Testis (tissue), 3 donors: ENCODE measurements around the gene SRD5A1. TPM values are rescaled to one million over a fixed set of nuclear protein-coding genes. Genes with fewer than 3 reads are reported as not detected.
"Not testable (repeated sequence)": the region's sequence is repeated elsewhere in the genome, so short reads cannot be mapped to it uniquely, and the experiment has no call there.

ENCODE experiments used
- DNase-seq: peaks from one replicate; pipeline ENCODE4 v3.0.0-alpha.2; 2019
- H3K27ac ChIP-seq, 2 donors: fragments of 200-600 bp; sonication (generic); one replicate each; pipeline ENCODE4 v1.5.1; 2019
- H3K27me3 ChIP-seq: fragments of 200-600 bp; sonication (generic); one replicate; pipeline ENCODE4 v1.5.1; 2019
- H3K36me3 ChIP-seq: fragments of 200-600 bp; sonication (generic); one replicate; pipeline ENCODE4 v1.5.1; 2017; ENCODE audit warnings: low read depth; ENCODE audit errors: missing control alignments
- H3K4me1 ChIP-seq: fragments of 200-600 bp; sonication (generic); one replicate; pipeline ENCODE4 v1.5.1; 2019
- H3K4me3 ChIP-seq, 2 donors: fragments of 200-600 bp; sonication (generic); one replicate each; pipeline ENCODE4 v1.5.1; 2017 to 2019
- H3K9me3 ChIP-seq: fragments of 200-600 bp; sonication (generic); one replicate; pipeline ENCODE4 v1.5.1; 2017
- POLR2A ChIP-seq: fragments of 450-650 bp; IDR thresholded peaks from one replicate; pipeline ENCODE4 v1.6.1; 2017; ENCODE audit warnings: antibody characterized with exemption, mild to moderate bottlenecking, moderate library complexity
- WGBS, 2 donors: methylation state at CpG; one replicate each; pipeline ENCODE4 v1.1.5; 2018; 5-methylcytosine and 5-hydroxymethylcytosine counted together
- intact Hi-C: fragments of 100-400 bp; cut with DNase I; formaldehyde crosslinking; loops from one replicate; pipeline ENCODE4 v1.15.1; 2023; ENCODE audit warnings: low total_unique reads
- polyA plus RNA-seq: library from polyadenylated mRNA; stranded (reverse); fragments of 350-450 nt; fragmentation: Illumina TruSeq; extraction: RNeasy Lipid Tissue Mini Kit (QIAGEN cat#74804); gene quantifications from one replicate; pipeline ENCODE4 v1.2.3, GENCODE V29; 2014; ENCODE audit warnings: low read depth, low replicate concordance; ENCODE audit not compliant: insufficient read depth
- total RNA-seq, 2 donors: library from RNA; depleted of rRNA; stranded (reverse); fragments of >200 nt; gene quantifications; one replicate each; pipeline ENCODE4 v1.2.3, GENCODE V29; 2016
- TF ChIP-seq, protein P1 (sequence below), 3 experiments: fragments of 450-650 bp in 2 of 3; fragments of 200-600 bp in 1 of 3; sonication (generic) in 1 of 3; IDR thresholded peaks; one replicate each; pipeline ENCODE4 v1.5.1; 2016 to 2019; ENCODE audit warnings: antibody characterized with exemption in 3 of 3, mild to moderate bottlenecking in 2 of 3, moderate library complexity in 1 of 3

The SRD5A1 gene
- total and polyA plus RNA-seq, 3 donors from 2014 or later, result 3.8 to 13.9 (median 7.9) TPM

GRCh38 chr5:6667648-6668047 lies 34.4 kb downstream of the SRD5A1 start:
- H3K4me3 ChIP-seq, result no peak overlapping the region
- no peak overlapping the region for H3K27ac ChIP-seq
- DNase-seq, result no peak
- no peaks in the 10 kb centered on the region for H3K36me3 ChIP-seq
- TF ChIP-seq, protein P1, sequence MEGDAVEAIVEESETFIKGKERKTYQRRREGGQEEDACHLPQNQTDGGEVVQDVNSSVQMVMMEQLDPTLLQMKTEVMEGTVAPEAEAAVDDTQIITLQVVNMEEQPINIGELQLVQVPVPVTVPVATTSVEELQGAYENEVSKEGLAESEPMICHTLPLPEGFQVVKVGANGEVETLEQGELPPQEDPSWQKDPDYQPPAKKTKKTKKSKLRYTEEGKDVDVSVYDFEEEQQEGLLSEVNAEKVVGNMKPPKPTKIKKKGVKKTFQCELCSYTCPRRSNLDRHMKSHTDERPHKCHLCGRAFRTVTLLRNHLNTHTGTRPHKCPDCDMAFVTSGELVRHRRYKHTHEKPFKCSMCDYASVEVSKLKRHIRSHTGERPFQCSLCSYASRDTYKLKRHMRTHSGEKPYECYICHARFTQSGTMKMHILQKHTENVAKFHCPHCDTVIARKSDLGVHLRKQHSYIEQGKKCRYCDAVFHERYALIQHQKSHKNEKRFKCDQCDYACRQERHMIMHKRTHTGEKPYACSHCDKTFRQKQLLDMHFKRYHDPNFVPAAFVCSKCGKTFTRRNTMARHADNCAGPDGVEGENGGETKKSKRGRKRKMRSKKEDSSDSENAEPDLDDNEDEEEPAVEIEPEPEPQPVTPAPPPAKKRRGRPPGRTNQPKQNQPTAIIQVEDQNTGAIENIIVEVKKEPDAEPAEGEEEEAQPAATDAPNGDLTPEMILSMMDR (IDR thresholded peaks at IDR 0.05), result no peak
- TF ChIP-seq POLR2A, result no peak
- no peaks in the 10 kb centered on the region for H3K27me3 ChIP-seq
- no peaks in the 10 kb centered on the region for H3K9me3 ChIP-seq
- no peaks in the 10 kb centered on the region for H3K4me1 ChIP-seq
- intact Hi-C loops, result no loop called here
- 95 to 98% methylated on average over 5 of the region's 5 CpGs for WGBS, 2 donors

GRCh38 chr5:6668717-6669116 lies 35.5 kb downstream of the SRD5A1 start:
- H3K36me3 ChIP-seq, H3K27me3 ChIP-seq, H3K4me3 ChIP-seq, H3K9me3 ChIP-seq, intact Hi-C loops, H3K27ac ChIP-seq, H3K4me1 ChIP-seq, DNase-seq: not testable (repeated sequence)
- 79 to 89% methylated on average over 7 to 9 of the region's 9 CpGs for WGBS, 2 donors

- Histone ChIP-seq H3K36me3 (no peaks in the 10 kb centered on the region), H3K9me3 (no peaks in the 10 kb centered on the region), H3K4me3 (no peak overlapping the region), H3K27ac (no peak overlapping the region), H3K27me3 (no peaks in the 10 kb centered on the region), H3K4me1 (no peaks in the 10 kb centered on the region)
- DNase-seq, result no peak
- intact Hi-C loops, result no loop called here
- no peak for TF ChIP-seq POLR2A
- TF ChIP-seq, protein P1 (IDR thresholded peaks at IDR 0.05), result no peak
- 67 to 80% methylated on average over 5 of the region's 5 CpGs for WGBS, 2 donors
Observed at GRCh38 chr5:6673031-6673430, 39.8 kb downstream of the SRD5A1 start.

DNA sequence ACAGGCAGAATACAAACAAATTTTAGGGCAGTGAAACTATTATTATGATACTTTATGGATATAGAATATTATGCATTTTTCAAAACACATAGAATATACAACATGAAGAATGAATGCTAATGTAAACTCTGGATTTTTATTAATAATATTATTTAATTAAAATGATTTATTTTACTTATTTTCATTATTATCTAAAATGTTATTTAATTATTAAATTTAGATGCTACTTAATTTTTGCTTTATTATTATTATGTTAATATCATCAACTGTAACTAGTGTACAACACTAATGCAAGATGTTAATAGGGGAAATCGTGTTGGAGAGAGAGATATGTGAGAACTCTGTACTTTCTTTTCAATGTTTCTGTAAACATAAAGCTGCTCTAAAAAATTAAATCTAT lies 40.7 kb downstream of the SRD5A1 start:
- Histone ChIP-seq H3K4me3 (no peak overlapping the region), H3K27ac (no peak overlapping the region), H3K27me3 (no peaks in the 10 kb centered on the region), H3K9me3 (no peaks in the 10 kb centered on the region), H3K4me1 (no peaks in the 10 kb centered on the region), H3K36me3 (no peaks in the 10 kb centered on the region)
- TF ChIP-seq POLR2A, result no peak
- TF ChIP-seq, protein P1 (IDR thresholded peaks at IDR 0.05), result no peak
- intact Hi-C loops, result no loop called here
- DNase-seq, result no peak
- WGBS, 2 donors, result 94 to 98% methylated on average over 1 of the region's 1 CpG

DNA sequence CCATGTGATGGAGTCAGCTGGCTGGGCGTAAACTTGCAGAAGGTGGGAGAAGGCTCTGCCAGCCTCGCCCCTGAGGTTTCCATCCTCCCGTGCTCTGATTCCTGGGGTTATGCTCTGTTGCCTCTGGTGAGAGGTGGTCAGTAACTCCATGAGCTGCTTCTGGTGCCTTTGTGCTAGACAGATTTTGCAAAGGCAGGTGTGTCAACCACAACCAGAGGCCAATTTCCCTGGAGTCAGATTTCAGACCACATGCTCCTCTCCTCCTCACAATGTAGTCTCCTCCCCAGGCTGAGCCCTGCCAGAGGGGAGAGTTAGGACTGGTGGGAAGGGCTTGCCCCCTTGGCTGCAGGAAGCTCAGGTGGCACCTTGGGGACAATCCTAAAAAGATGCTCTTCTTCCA lies 41.2 kb downstream of the SRD5A1 start:
- DNase-seq, result no peak
- intact Hi-C loops, result no loop called here
- Histone ChIP-seq H3K36me3 (no peaks in the 10 kb centered on the region), H3K27me3 (no peaks in the 10 kb centered on the region), H3K9me3 (no peaks in the 10 kb centered on the region), H3K4me1 (no peaks in the 10 kb centered on the region), H3K4me3 (no peak overlapping the region), H3K27ac (no peak overlapping the region)
- no peak for TF ChIP-seq POLR2A
- TF ChIP-seq, protein P1 (IDR thresholded peaks at IDR 0.05), result no peak
- WGBS, 2 donors, result 79 to 94% methylated on average over 3 of the region's 3 CpGs
